ENCODE results near the gene TRAK2.
"Not testable (repeated sequence)": the region's sequence is repeated elsewhere in the genome, so short reads cannot be mapped to it uniquely, and the experiment has no call there.

The TRAK2 gene, protein sequence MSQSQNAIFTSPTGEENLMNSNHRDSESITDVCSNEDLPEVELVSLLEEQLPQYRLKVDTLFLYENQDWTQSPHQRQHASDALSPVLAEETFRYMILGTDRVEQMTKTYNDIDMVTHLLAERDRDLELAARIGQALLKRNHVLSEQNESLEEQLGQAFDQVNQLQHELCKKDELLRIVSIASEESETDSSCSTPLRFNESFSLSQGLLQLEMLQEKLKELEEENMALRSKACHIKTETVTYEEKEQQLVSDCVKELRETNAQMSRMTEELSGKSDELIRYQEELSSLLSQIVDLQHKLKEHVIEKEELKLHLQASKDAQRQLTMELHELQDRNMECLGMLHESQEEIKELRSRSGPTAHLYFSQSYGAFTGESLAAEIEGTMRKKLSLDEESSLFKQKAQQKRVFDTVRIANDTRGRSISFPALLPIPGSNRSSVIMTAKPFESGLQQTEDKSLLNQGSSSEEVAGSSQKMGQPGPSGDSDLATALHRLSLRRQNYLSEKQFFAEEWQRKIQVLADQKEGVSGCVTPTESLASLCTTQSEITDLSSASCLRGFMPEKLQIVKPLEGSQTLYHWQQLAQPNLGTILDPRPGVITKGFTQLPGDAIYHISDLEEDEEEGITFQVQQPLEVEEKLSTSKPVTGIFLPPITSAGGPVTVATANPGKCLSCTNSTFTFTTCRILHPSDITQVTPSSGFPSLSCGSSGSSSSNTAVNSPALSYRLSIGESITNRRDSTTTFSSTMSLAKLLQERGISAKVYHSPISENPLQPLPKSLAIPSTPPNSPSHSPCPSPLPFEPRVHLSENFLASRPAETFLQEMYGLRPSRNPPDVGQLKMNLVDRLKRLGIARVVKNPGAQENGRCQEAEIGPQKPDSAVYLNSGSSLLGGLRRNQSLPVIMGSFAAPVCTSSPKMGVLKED

GRCh38 chr2:201451292-201452057 lies at the start of gene TRAK2, which contains the start of gene STRADB:
Gene TRAK2, minus strand, starts transcription at chr2:201451458. Its CDS starts 30,951 bp downstream, at chr2:201420507.
Gene STRADB, plus strand, starts transcription at chr2:201451740. Its CDS starts 3,101 bp downstream, at chr2:201454841.
- DNase-seq: peak; percentile 91

GRCh38 chr2:201500534-201500933 lies 49.3 kb upstream of the TRAK2 start:
- no peak for DNase-seq

- no peak for DNase-seq
Measured at GRCh38 chr2:201496785-201497184, 45.5 kb upstream of the TRAK2 start.

GRCh38 chr2:201490291-201490690 lies 39.0 kb upstream of the TRAK2 start:
- DNase-seq: no peak

DNA sequence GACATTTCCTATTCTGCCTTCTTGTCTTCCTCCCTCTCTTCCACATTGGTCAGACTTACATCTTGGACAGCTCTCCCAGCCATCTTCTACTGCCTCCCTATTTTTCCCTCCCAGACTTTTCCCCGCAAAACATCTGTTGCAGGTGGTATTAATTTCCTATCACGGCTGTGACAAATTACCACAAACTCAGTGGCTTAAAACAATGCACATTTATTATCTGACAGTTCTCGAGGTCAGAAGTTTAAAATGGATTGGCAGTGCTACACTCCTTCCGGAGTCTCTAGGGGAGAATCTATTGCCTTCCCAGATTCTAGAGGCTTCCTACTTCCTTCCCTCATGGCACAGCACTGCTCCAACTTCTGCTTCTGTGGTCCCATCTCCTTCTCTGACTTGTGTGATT lies 33.5 kb upstream of the TRAK2 start:
- no peak for DNase-seq

DNA sequence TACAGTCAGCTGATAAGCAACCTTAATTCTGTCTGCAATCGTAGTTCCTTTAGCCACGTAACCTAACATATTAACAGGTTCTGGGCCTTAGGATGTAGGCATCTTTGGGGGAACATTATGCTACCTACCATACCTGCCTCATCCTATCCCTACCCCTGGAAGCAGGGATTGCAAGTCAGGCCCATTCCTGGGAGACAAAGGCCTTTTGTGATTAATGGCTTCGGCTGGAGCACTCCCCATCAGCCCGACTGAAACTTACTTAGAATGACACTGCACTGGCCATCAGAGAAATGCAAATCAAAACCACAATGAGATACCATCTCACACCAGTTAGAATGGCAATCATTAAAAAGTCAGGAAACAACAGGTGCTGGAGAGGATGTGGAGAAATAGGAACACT lies 32.5 kb upstream of the TRAK2 start:
- not testable (repeated sequence) for DNase-seq

- no peak for DNase-seq
Measured at GRCh38 chr2:201483342-201483741, 32.1 kb upstream of the TRAK2 start.

GRCh38 chr2:201482543-201482942 lies 31.3 kb upstream of the TRAK2 start:
- DNase-seq: no peak

DNA sequence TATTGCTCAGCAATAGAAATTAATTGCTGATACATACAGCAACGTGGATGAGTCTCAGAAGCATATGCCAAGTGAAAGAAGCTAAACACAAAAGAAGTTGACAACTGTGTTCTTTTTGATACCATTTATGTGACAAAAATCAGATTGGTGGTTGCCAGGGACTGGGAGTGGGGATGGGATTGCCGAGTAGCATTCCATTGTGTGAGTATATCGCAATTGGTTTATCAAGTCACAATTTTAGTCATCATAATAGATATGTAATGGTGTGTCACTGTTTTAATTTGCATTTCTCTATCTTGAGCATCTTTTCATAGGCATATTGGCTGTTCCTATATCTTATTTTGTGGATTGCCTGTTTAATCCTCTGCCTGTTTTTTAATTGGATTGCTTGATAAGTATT lies 21.2 kb upstream of the TRAK2 start:
- DNase-seq: no peak

DNA sequence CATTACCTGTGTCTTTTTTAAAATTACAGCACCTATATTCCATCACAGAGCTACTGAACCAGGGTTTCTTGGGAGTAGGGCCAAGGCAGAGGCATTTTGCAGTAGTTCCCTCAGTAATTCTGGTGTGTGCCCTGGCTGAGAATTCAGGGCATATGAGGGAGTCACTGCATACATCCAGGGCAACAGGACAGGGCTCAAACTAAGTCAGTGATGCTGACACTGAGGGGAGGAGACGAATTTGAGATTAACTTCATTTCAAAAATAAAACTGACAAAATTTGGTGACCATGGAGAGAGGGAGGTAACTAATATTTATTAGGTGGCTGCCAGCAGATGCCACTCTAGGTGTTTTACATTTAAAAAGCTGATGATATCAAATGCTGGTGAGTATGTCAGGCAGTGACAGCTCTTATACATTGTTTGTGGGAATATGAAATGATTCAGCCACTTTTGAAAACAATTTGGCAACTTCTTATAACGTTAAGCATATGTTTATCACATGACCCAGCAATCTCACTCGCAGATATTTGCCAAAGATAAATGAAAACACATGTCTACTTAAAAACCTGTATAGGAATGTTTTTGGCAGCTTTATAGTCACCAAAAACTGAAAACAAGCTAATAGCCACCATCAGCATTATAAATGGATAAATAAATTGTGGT lies 20.6 kb upstream of the TRAK2 start:
- no peak for DNase-seq

DNA sequence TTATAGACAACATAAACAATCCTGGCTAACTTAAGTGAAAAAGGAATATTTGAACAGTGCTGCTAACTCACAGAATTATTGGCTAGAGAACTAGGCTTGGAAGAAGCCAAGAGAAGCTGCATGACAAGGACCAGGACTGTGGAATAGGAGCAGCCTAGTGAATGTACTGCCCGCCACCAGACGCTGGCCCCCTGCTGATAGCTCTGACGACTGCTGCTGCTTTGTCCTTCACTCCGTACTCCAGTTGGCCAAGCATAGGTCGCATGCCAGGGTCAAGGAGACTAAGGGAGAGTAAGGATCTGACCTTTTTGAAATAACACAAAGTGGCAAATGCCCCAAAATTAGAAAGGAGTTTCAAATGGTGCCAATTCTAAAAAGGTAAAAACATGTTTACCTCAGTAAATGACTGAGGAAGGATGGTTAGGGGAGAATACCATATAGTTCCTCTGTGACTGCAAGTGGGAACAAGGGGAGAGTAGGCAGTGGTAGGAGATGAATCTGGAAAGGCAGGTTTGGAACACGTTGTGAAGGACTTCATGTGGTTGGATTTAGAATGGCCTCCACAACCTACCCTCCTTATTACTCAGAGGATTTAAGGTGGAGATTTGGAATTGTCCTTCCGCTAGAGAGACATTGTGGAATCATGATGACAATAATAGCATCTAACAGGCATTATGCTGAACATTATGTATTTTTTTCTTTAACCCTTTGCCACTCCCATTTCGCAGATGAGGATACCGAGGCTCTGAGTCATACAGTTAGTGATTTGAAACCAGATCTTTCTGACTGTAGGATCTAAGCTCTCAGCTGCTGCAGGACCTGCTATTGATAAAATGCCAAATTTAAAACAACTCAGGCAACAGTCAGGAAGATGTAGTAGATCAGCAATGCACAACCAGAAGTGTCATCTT lies 19.8 kb upstream of the TRAK2 start:
- DNase-seq: no peak

DNA sequence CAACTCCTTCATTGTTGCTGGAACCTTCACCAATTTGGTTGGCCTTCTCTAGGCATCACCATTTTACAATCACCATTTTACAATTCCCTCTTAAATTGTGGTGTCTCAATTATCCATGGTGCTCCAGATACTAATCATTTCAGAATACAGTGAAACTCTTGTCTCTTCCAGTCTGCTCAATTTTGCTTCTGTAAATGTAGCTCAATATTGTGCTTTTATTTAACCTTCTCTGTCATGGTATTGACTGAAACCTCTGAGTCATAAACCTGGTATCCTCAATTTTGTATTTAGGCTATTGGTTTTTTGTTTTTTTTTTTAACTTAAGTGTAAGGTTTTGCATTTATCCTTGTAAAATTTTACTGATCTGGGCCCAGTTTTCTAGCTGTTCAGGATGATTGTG lies 16.4 kb upstream of the TRAK2 start:
- no peak for DNase-seq

GRCh38 chr2:201466050-201466675 lies 14.9 kb upstream of the TRAK2 start:
- DNase-seq: no peak

- no peak for DNase-seq
Measured at GRCh38 chr2:201465524-201465971, 14.3 kb upstream of the TRAK2 start.

DNA sequence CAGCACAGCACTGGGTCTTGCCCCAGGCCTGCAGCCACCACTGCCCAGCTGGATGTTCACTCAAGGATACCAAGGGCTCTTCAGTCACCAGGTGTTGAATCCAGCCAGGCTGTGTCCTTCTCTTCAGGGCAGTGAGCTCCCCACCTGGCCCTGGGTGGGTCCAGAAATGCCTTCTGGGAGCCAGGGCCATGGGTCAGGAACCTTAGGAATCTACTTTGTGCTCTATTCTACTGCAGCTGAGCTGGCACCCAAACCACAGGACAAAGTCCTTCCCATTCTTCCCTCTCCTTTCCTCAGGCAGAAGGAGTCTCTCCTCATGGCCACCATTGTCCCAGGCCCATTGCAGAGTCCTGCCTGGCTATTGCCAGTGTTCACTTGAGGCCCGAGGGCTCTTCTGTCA lies 13.3 kb upstream of the TRAK2 start:
- DNase-seq: no peak

DNA sequence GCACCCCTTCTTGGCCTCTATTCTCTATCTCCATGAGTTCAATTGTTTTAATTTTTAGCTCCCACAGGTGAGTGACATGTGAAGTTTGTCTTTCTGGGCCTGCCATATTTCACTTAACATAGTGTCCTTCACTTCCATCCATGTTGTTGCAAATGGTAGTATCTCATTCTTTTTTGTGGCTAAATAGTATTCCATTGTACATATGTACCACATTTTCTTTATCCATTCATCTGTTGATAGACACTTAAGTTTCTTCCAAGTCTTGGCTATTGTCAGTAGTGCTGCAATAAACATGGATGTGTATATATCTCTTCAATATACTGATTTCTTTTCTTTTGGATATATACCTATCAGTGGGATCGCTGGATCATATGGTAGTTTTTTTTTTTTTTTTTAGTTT lies 9.3 kb upstream of the TRAK2 start:
- DNase-seq: no peak

DNA sequence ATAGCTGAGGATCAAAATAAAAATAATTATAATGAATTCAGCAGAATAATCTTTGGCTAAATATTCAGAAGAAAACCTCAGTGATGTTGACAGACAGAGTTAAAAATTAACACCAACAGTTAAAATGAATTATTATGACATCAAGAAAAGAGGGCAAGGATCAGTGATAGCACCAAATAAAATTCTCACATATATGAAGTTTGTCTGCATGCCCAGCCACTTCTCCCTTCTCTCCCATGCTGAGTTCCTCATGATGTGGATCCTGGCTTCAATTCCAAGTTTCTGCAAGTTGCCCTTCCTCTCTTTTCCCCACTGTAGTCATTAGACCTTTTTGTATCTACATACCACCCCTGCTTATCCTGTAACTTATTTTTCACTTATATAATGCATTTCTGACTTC lies 7.1 kb upstream of the TRAK2 start:
- no peak for DNase-seq

DNA sequence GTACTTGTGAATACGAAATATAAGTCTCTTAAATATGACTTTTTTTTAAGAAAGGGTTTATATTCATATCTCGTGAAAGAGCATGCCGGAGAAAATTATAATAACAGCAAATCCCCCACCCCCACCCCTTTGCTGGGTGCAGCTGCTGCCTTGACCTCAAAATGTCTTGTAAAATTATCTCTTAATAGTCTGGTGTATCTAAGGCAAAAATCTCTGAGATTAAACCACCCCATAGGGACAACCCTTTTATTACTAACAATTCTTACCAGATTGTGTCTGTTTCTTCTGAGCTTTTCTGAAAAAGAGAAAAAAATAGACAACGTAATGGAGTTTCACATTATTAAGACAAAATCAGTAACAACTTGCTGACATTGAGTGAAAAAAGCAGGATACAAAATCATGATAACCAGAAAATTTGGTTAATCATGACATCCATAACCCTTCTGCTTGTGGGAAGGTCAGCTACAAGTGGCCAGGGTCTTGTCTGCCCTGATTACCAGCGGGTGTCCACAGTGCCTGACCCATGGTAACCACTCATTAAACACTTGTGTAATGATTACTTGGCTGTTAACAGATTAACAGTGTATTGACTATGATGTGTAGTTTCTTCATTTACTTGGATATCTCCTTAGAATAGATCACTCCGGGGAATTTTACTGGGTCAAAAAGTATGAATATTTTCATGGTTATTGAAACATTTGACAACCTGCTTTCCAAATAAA lies 1.8 kb upstream of the TRAK2 start:
- DNase-seq: no peak

- no peak for DNase-seq
Measured at GRCh38 chr2:201452058-201452921, 1.0 kb upstream of the TRAK2 start.

Measured in NK-92 treated with Interleukin-12 subunit alpha and Interleukin-12 subunit beta, amount 100 ng/mL, for 24 hours (cell line).